Gastrocnemius medialis (tissue), 4 donors: ENCODE data around the gene CD300LD. TPM values are rescaled to one million over a fixed set of nuclear protein-coding genes. Genes with fewer than 3 reads are reported as not detected.

Source experiments
- ATAC-seq, 2 donors: fragments of 150-250 bp; one replicate each; pipeline ENCODE4 v1.9.1; 2016
- DNase-seq, 2 donors: peaks; one replicate each; pipeline ENCODE4 v3.0.0-alpha.2; 2019
- H3K27ac ChIP-seq, 4 donors: fragments of 200-600 bp; sonication (generic); 1 replicate in 1 of 4; 2 replicates in 3 of 4; pipeline ENCODE4 v1.5.1; 2016 to 2018; ENCODE audit warnings: mild to moderate bottlenecking in 2 of 4, moderate library complexity in 1 of 4
- H3K27me3 ChIP-seq, 3 donors: fragments of 200-600 bp; sonication (generic) in 2 of 3; 1 replicate in 1 of 3; 2 replicates in 2 of 3; pipeline versions ENCODE4 v1.5.1 to v1.6.0; 2016 to 2019; ENCODE audit warnings: mild to moderate bottlenecking in 1 of 3, moderate library complexity in 1 of 3
- H3K36me3 ChIP-seq, 2 donors: fragments of 200-600 bp; sonication (generic) in 1 of 2; one replicate each; pipeline ENCODE4 v1.5.1; 2017 to 2018
- H3K4me1 ChIP-seq, 2 donors: fragments of 200-600 bp; sonication (generic) in 1 of 2; one replicate each; pipeline ENCODE4 v1.5.1; 2016 to 2017; ENCODE audit warnings: mild to moderate bottlenecking in 2 of 2
- H3K4me3 ChIP-seq, 4 donors: fragments of 200-600 bp; sonication (generic) in 3 of 4; 1 replicate in 1 of 4; 2 replicates in 3 of 4; pipeline ENCODE4 v1.5.1; 2016 to 2019; ENCODE audit warnings: mild to moderate bottlenecking in 2 of 4
- H3K9me3 ChIP-seq, 3 donors: fragments of 200-600 bp; sonication (generic) in 2 of 3; 1 replicate in 1 of 3; 2 replicates in 2 of 3; pipeline ENCODE4 v1.5.1; 2016 to 2019
- CTCF ChIP-seq, 5 experiments: fragments of 450-650 bp in 3 of 5; fragments of 200-600 bp in 2 of 5; sonication (generic) in 2 of 5; IDR thresholded peaks in 4 of 5; conservative IDR thresholded peaks in 1 of 5; 1 replicate in 4 of 5; 2 replicates in 1 of 5; pipeline ENCODE4 v1.5.1; 2016 to 2019; ENCODE audit warnings: antibody characterized with exemption in 5 of 5, mild to moderate bottlenecking in 3 of 5, moderate library complexity in 3 of 5
- POLR2A ChIP-seq, 2 donors: fragments of 450-650 bp; IDR thresholded peaks; one replicate each; pipeline ENCODE4 v1.6.1; 2017; ENCODE audit warnings: antibody characterized with exemption in 2 of 2, mild to moderate bottlenecking in 2 of 2, moderate library complexity in 2 of 2
- in situ Hi-C, 4 donors: fragments of 200-750 bp; cut with MboI; loops; one replicate each; pipeline versions ENCODE4 v1.15.0 to v1.8.0; 2017; ENCODE audit warnings: low sequenced_read_pairs in 4 of 4
- intact Hi-C: fragments of 100-400 bp; cut with DNase I; formaldehyde crosslinking; loops from one replicate; pipeline ENCODE4 v1.15.1; 2023; ENCODE audit warnings: low total_unique reads
- total RNA-seq, 4 donors: library from RNA; depleted of rRNA; stranded (reverse); fragments of >200 nt; gene quantifications; one replicate each; pipeline versions ENCODE4 v1.1.0 to v1.2.3, GENCODE V29; 2016

CD300LD gene
- total RNA-seq, 4 donors from 2014 or later: not detected

DNA sequence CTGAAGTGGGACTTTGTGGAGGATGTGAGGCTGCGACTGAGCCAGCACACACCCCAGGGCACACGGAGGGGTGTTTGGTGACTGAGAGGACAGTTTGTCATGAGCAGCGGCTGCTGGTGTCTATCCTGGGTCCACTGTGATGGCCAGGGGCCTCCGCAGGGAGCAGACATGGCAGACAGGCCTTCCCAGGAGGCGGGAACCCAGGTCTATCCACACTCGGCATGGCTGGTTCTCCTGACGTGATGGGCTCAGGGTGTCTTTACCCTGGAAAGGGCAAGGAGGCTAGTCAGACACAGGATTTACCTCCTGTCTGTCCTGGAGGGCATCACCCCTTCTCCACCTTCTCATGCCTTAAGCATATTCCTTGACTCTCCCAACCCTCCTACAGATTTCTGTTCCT lies 45.5 kb downstream of the CD300LD start:
- intact Hi-C loops: no loop called here
- H3K4me1 ChIP-seq: no peaks in the 10 kb centered on the region
- H3K36me3 ChIP-seq: no peaks in the 10 kb centered on the region
- H3K27me3 ChIP-seq: peaks cover 0 to 4% (median 3%) of the 10 kb centered on the region in 3 donors
- H3K9me3 ChIP-seq: no peaks in the 10 kb centered on the region
- ATAC-seq (no peak), DNase-seq (no peak)
- H3K27ac ChIP-seq: no peak overlapping the region
- no peak overlapping the region for H3K4me3 ChIP-seq
- in situ Hi-C loops: no loop called here
- TF ChIP-seq POLR2A (IDR thresholded peaks at IDR 0.05) (no peak), CTCF (IDR thresholded peaks at IDR 0.05 in 4 of 5, conservative IDR thresholded peaks at IDR 0.05 in 1 of 5) (no peak)

- no peaks in the 10 kb centered on the region for H3K9me3 ChIP-seq
- no peaks in the 10 kb centered on the region for H3K4me1 ChIP-seq
- H3K27ac ChIP-seq: no peak within 1 kb of the TSS
- DNase-seq: no peak
- intact Hi-C loops (no loop called here), in situ Hi-C loops (no loop called here)
- H3K36me3 ChIP-seq: no peaks in the 10 kb centered on the region
- ATAC-seq: no peak
- TF ChIP-seq POLR2A (IDR thresholded peaks at IDR 0.05): peak; percentile 13 to 21
- TF ChIP-seq CTCF (IDR thresholded peaks at IDR 0.05 in 4 of 5, conservative IDR thresholded peaks at IDR 0.05 in 1 of 5): no peak
- peaks cover 0 to 4% (median 3%) of the 10 kb centered on the region in 3 donors for H3K27me3 ChIP-seq
- no peak within 1 kb of the TSS for H3K4me3 ChIP-seq
These were observed 46.2 kb downstream of the CD300LD start, which contains the start of gene CD300C for GRCh38 chr17:74545843-74546230. Gene CD300C, minus strand, starts transcription at chr17:74546115. Its CDS starts 333 bp downstream, at chr17:74545782.

DNA sequence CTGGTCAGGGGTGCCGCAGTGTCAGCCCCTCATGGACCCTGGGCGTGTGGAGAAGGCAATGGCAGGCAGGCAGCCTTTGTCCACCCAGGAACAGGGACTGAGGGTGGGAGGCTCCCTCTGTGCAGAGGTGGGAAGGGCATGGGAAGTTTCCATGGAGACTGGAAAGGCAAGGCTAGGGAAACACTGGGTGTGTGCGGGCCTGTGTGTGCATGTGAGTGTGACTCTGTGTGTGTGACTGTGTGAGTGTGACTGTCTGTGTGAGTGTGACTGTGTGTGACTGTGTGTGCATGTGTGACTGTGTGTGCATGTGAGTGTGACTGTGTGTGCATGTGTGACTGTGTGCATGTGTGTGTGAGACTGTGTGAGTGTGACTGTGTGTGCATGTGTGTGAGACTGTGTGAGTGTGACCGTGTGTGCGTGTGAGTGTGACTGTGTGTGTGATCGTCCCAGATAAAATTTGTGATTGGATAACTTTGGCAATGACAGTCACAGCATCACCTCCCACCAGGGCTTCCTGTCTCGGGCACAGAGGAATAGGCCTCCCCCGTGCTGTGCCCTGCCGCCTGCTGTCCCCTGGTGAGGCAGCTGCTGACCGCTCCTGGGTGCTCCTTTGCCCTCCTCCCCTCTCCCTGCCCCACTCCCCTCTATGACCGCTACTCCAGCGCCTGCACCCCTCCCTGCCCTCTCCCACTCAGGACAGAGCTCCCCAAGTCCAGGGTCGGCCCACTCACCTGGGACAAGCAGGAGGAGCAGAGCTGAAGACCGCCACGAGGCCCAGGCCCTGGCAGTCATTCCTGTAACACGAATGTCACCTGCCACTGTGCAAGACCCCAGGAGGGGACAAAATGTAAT lies 46.9 kb downstream of the CD300LD start:
- Histone ChIP-seq H3K36me3 (no peaks in the 10 kb centered on the region), H3K4me1 (no peaks in the 10 kb centered on the region), H3K4me3 (no peak overlapping the region), H3K9me3 (no peaks in the 10 kb centered on the region), H3K27me3 (peaks cover 0 to 4% (median 3%) of the 10 kb centered on the region in 3 donors), H3K27ac (no peak overlapping the region)
- intact Hi-C loops (no loop called here), in situ Hi-C loops (no loop called here)
- TF ChIP-seq CTCF (IDR thresholded peaks at IDR 0.05 in 4 of 5, conservative IDR thresholded peaks at IDR 0.05 in 1 of 5): no peak
- TF ChIP-seq POLR2A (IDR thresholded peaks at IDR 0.05): no peak
- no peak for ATAC-seq
- DNase-seq: no peak

- Histone ChIP-seq H3K27me3 (peaks cover 0 to 3% (median 0%) of the 10 kb centered on the region in 3 donors), H3K4me3 (no peak overlapping the region), H3K4me1 (no peaks in the 10 kb centered on the region), H3K36me3 (no peaks in the 10 kb centered on the region), H3K9me3 (no peaks in the 10 kb centered on the region), H3K27ac (no peak overlapping the region)
- ATAC-seq (no peak), DNase-seq (no peak)
- intact Hi-C loops (no loop called here), in situ Hi-C loops (no loop called here)
- TF ChIP-seq POLR2A (IDR thresholded peaks at IDR 0.05): no peak
These were observed 48.0 kb downstream of the CD300LD start for GRCh38 chr17:74543891-74544760.

DNA sequence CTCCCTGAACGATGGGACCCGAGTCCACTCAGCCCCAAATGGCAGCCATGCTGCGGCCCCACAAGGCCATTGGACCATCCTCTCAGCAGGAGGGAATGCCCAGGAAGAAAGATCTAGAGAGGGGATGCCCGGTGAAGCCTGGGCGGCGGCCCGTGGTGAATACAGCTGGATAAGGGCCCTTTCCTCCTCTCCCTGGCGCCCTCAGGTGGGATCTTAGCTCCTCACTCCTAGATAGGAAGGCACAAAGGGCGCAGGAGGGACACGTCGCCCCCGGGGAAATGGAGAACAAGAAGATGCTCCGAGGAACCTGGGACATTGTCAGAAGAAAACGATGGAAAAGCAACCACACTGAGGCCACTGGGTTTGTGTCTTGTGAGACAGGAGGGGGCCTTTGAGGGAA lies 48.7 kb downstream of the CD300LD start:
- H3K9me3 ChIP-seq: no peaks in the 10 kb centered on the region
- no peaks in the 10 kb centered on the region for H3K4me1 ChIP-seq
- no peak overlapping the region for H3K27ac ChIP-seq
- no peaks in the 10 kb centered on the region for H3K36me3 ChIP-seq
- in situ Hi-C loops (no loop called here), intact Hi-C loops (no loop called here)
- no peak for DNase-seq
- ATAC-seq: no peak
- TF ChIP-seq CTCF (IDR thresholded peaks at IDR 0.05 in 4 of 5, conservative IDR thresholded peaks at IDR 0.05 in 1 of 5) (no peak), POLR2A (IDR thresholded peaks at IDR 0.05) (no peak)
- no peak overlapping the region for H3K4me3 ChIP-seq
- peaks cover 0 to under 1% (median 0%) of the 10 kb centered on the region in 3 donors for H3K27me3 ChIP-seq
